HepG2 (cell line): Measurements from ENCODE around the gene ST3GAL5.

ENCODE experiments used
- BHLHE40 ChIP-seq: IDR thresholded peaks from 2 replicates; pipeline ENCODE4 v1.6.1; 2011; ENCODE audit warnings: low read length, improper control_type of control experiment
- BRD4 ChIP-seq: sonication (generic); formaldehyde crosslinking; IDR thresholded peaks from 2 replicates; pipeline ENCODE4 v1.4.0; 2020; ENCODE audit warnings: missing genetic modification reagents
- CTCF ChIP-seq: sonication (generic); formaldehyde crosslinking; IDR thresholded peaks from 2 replicates; pipeline ENCODE4 v1.5.0; 2020; ENCODE audit warnings: mild to moderate bottlenecking, missing genetic modification reagents, moderate library complexity
- GABPB1 ChIP-seq: IDR thresholded peaks from 2 replicates; pipeline ENCODE4 v1.6.1; 2016; ENCODE audit warnings: mild to moderate bottlenecking, missing genetic modification reagents, moderate library complexity, missing compliant biosample characterization
- MAZ ChIP-seq, 2 experiments: sonication (generic) in 1 of 2; formaldehyde crosslinking in 1 of 2; IDR thresholded peaks; 2 replicates each; pipeline versions ENCODE4 v1.5.0 to v1.6.1; 2012 to 2020; ENCODE audit warnings: low read depth in 2 of 2, mild to moderate bottlenecking in 2 of 2, borderline replicate concordance in 1 of 2, improper control_type of control experiment in 1 of 2, low read length in 1 of 2, missing genetic modification reagents in 1 of 2, moderate library complexity in 1 of 2
- MXI1 ChIP-seq: IDR thresholded peaks from 3 replicates; pipeline ENCODE4 v1.6.1; 2012; ENCODE audit warnings: low read depth, low read length, inconsistent platforms, borderline replicate concordance
- NR3C1 ChIP-seq: sonication (generic); formaldehyde crosslinking; IDR thresholded peaks from 2 replicates; pipeline ENCODE4 v1.4.0; 2020; ENCODE audit warnings: missing genetic modification reagents
- PRPF4 ChIP-seq: fragments of 200-400 bp; formaldehyde crosslinking; IDR thresholded peaks from 2 replicates; pipeline ENCODE4 v1.6.1; 2016; ENCODE audit warnings: low read length, low read depth; ENCODE audit not compliant: poor library complexity, severe bottlenecking
- SRF ChIP-seq: IDR thresholded peaks from 2 replicates; pipeline ENCODE4 v1.6.1; 2011; ENCODE audit warnings: mild to moderate bottlenecking, low read depth, low read length, moderate library complexity
- TP53 ChIP-seq: sonication (generic); formaldehyde crosslinking; conservative IDR thresholded peaks from 2 replicates; pipeline ENCODE4 v1.4.0; 2020; ENCODE audit warnings: missing genetic modification reagents
- ZNF343 ChIP-seq: sonication (generic); formaldehyde crosslinking; IDR thresholded peaks from 2 replicates; pipeline ENCODE4 v1.4.0; 2020; ENCODE audit warnings: mild to moderate bottlenecking, missing genetic modification reagents
- TF ChIP-seq, protein P1 (sequence below): sonication (generic); formaldehyde crosslinking; IDR thresholded peaks from 2 replicates; pipeline ENCODE4 v1.4.0; 2020; ENCODE audit warnings: missing genetic modification reagents
- TF ChIP-seq, protein P2 (sequence below): sonication (generic); formaldehyde crosslinking; IDR thresholded peaks from 2 replicates; pipeline ENCODE4 v1.4.0; 2020; ENCODE audit warnings: mild to moderate bottlenecking, missing genetic modification reagents

DNA sequence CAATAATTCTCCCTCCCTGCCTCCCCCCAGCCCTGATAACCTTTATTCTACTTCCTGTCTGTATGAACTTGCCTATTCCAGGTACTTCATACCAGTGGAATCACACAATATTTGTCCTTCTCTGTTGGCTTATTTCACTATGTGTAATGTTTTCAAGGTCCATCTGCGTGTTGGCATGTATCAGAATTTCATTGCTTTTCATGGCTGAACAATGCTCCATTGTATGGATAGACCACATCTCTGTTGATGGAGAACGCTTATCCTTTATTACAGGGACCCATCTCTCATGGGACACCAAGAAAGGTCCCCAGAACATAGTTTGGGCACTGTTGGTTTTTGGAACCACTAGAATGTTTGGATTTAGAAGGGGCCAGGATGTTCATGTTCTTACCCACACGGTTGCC lies 94.8 kb downstream of the ST3GAL5 start:
- TF ChIP-seq BRD4 (CRISPR knock-in tag) (no peak), ZNF343 (CRISPR knock-in tag) (no peak), PRPF4 (no peak), SRF (no peak), MXI1 (no peak), NR3C1 (CRISPR knock-in tag) (no peak), TP53 (CRISPR knock-in tag) (no peak), GABPB1 (CRISPR knock-in tag) (no peak), CTCF (no peak), MAZ (IDR thresholded peaks at IDR 0.05; ENCODE audit: borderline replicate concordance, low read depth, low read length) (no peak), MAZ (CRISPR knock-in tag; IDR thresholded peaks at IDR 0.05; ENCODE audit: low read depth) (no peak), BHLHE40 (no peak)
- TF ChIP-seq, protein P1, sequence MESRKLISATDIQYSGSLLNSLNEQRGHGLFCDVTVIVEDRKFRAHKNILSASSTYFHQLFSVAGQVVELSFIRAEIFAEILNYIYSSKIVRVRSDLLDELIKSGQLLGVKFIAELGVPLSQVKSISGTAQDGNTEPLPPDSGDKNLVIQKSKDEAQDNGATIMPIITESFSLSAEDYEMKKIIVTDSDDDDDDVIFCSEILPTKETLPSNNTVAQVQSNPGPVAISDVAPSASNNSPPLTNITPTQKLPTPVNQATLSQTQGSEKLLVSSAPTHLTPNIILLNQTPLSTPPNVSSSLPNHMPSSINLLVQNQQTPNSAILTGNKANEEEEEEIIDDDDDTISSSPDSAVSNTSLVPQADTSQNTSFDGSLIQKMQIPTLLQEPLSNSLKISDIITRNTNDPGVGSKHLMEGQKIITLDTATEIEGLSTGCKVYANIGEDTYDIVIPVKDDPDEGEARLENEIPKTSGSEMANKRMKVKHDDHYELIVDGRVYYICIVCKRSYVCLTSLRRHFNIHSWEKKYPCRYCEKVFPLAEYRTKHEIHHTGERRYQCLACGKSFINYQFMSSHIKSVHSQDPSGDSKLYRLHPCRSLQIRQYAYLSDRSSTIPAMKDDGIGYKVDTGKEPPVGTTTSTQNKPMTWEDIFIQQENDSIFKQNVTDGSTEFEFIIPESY (CRISPR knock-in tag) = no peak
- TF ChIP-seq, protein P2, sequence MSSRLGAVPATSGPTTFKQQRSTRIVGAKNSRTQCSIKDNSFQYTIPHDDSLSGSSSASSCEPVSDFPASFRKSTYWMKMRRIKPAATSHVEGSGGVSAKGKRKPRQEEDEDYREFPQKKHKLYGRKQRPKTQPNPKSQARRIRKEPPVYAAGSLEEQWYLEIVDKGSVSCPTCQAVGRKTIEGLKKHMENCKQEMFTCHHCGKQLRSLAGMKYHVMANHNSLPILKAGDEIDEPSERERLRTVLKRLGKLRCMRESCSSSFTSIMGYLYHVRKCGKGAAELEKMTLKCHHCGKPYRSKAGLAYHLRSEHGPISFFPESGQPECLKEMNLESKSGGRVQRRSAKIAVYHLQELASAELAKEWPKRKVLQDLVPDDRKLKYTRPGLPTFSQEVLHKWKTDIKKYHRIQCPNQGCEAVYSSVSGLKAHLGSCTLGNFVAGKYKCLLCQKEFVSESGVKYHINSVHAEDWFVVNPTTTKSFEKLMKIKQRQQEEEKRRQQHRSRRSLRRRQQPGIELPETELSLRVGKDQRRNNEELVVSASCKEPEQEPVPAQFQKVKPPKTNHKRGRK (CRISPR knock-in tag) = no peak
